Esophagus squamous epithelium (tissue), 4 donors: ENCODE data around the gene DHRS1.

Source experiments
- CTCF ChIP-seq, 6 experiments: fragments of 450-650 bp in 4 of 6; fragments of 200-600 bp in 2 of 6; sonication (generic) in 2 of 6; IDR thresholded peaks; one replicate each; pipeline ENCODE4 v1.5.1; 2016 to 2019; ENCODE audit warnings: antibody characterized with exemption in 6 of 6, mild to moderate bottlenecking in 4 of 6, moderate library complexity in 4 of 6
- POLR2A ChIP-seq, 4 donors: fragments of 450-650 bp; IDR thresholded peaks; one replicate each; pipeline ENCODE4 v1.6.1; 2017; ENCODE audit warnings: antibody characterized with exemption in 4 of 4, mild to moderate bottlenecking in 4 of 4, moderate library complexity in 3 of 4

GRCh38 chr14:24329073-24329663 lies 29.6 kb upstream of the DHRS1 start:
- TF ChIP-seq POLR2A (IDR thresholded peaks at IDR 0.05): no peak
- no peak for TF ChIP-seq CTCF (IDR thresholded peaks at IDR 0.05)
